Amygdala (tissue), 56 donors: Measurements from ENCODE around the gene CISD2.
"Not testable (repeated sequence)": the region's sequence is repeated elsewhere in the genome, so short reads cannot be mapped to it uniquely, and the experiment has no call there.

Source experiments
- DNase-seq, 56 donors: peaks; one replicate each; lab custom pipeline; 2025; lab: John Stamatoyannopoulos, UW

Gene CISD2

DNA sequence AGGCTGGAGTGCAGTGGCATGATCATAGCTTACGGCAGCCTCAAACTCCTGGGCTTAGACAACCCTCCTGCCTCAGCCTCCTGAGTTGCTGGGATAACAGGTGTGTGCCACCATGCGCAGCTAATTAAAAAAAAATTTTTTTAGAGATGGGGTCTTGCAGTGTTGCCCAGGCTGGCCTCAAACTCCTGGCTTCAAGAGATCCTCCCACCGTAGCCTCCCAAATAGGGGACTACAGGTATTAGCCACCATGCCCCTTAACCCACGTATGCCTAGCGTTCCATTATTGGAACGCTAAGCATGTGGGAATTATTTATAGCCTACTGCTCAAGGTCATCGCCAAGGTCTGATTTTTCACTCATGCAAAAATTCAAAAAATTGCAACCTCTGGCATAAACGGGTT is 21.1 kb upstream of the CISD2 start:
- no peak for DNase-seq

DNA sequence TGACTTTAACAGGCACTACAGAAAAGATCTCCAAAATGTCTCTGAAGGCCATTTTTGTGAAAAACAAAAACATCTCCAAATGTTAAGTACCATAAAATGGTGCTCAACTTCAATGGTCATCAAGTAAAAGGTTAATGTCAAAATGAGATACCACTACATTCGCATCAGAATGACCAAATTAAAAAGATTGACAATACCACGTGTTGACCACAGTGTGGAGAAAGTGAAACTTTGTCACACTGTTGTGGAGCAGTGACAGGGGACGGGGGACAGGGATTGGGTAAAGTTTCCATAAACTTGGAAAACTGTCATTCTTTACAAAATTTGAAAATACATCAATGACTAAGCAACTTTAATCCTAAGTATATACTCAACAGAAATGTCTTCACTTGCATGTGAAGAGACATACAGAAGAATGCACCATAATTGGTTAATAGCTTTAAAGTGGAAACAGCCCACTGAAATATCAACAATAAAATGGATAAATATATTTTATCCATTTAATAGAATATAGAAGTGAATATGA is 19.1 kb upstream of the CISD2 start:
- no peak for DNase-seq

DNA sequence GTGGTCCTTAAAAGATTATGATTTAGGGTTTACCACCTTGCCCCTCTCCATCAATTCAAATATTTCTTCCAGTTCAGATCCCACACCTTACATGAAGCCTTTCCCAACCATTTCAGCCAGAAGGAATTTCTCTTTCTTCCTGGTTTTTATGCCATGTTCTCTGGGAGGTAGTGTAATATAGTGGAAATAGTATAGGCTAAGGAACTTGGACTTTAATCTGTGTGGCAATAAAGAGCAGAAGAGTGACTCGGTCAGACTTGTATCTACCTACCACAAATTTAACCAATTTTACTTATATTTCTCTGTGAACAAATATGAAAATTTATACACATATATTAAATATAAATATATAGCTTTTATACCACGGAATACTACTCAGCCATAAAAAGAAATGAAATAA is 18.4 kb upstream of the CISD2 start:
- DNase-seq, result no peak

DNA sequence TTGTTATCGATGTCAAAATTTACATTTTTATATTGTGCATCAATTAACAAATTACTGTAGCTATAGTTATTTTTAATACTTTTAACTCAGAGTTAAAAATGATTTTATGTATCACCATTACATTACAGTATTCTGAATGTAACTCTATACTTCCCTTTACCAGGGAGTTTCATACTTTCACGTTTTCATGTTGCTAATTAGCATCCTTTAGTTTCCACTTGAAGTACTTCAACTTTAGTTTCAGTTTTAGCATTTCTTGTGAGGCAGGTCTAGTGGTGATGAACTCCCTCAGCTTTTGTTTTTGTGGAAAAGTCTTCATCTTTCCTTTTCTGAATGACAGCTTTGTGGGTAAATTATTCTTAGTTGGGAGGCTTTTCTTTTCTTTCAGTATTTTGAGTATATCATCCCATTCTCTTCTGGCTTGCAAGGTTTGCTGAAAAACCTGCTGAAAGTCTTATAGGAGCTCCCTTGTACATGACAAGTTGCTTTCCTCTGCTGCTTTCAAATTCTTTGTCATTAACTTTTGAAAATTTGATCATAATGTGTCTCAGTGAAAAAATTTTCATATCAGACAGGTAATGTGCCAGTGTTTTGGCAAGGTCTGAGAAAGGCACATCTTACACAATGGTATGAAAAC is 9.8 kb upstream of the CISD2 start:
- DNase-seq, result no peak

DNA sequence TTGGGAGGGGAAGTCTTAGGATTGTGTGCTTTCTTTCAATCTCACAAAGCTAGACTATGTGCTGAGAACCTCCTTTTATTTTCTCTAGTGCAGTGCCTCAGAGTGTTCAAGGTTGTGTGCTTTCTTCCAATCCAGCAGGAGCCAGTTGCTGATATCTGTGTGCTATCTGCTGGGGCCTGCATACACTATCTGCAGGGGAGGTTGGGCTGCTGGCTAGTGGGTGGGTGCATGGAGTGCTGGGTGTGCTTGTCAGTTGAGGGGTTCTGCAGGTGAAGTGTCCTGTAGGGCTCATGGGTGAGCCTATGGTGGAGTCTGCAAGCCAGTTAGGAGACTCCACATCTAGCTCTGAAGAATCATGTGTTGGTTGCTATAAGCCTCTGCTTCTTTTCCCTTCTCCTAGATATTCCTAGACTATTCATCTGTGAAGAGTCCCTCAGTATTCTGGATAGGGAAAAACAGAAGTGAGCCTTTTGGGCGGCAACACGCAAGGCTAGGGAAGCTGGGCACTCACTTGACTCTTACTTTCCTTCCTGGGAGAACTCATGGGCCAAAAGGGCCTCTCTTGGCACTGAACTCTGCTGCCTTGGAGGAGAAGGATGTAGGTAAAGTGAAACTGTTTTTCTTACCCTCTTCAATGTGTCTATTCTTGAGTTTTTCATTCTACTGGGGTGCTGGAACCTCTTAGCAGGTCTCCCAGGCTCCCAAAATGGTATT is 8.0 kb upstream of the CISD2 start:
- DNase-seq, result no peak

DNA sequence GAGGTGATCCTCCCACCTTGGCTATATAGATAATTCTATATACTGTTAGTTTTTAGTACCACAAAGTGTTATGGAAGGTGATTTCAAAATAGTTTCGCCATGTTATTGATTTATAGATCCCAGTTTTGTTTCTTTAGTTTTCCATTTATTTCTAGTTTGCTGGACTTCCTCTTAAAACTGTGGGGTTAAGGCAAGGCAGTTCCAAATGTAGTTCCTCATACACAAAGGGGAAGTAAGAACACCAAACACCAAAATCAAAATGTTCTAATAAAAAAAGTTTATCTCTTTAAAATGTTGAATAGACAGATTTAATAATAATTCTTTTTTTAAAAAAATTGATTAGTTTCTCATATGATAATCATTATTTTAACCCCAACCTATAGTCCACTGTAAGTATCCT is 6.8 kb upstream of the CISD2 start:
- no peak for DNase-seq

DNA sequence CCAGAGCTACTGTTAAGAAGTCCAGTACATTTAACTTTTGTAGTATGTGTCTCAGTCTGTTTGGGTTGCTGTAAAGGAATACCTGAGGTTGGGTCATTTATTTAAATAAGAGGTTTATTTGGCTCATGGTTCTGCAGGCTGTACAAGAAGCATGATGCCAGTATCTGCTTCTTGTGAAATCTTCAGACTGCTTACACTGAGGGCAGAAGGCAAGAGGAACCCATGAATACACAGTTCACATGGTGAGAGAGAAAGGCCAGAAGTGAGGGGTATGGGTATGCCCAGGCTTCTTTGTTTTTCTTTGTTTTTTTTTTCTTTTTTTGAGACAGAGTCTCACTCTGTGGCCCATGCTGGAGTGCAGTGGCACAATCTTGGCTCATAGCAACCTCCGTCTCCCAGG is 6.0 kb upstream of the CISD2 start:
- DNase-seq, result no peak

DNA sequence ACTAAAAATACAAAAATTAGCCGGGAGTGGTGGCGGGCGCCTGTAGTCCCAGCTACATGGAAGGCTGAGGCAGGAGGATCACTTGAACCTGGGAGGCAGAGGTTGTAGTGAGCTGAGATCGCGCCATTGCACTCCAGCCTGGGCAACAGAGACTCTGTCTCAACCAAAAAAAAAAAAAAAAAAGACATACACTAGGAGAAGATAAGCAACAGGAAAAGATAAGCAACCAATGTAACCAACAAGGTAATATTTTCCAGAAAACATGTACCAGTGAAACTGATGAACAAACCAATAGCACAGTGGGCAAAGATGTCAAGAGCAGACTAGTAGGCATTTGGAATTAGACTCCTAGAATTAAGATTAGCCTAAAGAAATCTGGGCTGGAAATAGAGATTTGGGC is 3.5 kb upstream of the CISD2 start:
- not testable (repeated sequence) for DNase-seq

DNA sequence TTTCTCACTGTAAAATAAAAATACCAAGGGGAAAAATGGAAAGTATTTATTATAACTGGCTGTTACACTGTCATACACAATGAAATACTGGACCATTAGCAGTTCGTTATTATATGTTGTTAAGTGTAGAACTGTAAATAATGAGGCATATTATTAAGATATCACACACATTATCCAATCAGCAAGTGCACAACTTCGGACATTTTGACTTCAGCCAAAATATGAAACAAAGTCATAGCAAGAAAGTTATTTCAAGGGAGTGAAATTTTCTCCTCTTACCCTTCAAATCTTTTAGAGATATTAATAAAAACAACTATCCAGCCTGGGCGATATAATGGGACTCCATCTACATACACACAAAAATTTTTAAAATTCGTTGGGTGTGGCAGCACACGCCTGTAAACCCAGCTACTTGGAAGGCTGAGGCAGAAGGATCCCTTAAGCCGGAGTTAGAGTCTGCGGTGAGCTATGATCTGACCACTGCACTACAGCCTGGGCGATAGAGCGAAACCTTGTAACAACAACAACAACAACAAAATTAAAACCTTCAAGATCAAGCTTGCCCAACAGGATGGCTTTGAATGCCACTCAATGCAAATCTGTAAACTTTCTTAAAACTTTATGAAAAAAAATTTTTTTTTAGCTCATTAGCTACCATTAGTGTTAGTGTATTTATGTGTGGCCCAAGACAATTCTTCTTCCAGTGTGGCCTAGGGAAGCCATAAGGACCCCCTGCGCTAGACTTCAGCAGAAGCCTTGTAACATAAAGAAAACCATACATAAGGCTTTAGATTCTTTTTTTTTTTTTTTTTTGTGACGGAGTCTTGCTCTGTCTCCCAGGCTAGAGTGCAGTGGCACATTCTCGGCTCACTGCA is 1.3 kb upstream of the CISD2 start:
- DNase-seq, result no peak

DNA sequence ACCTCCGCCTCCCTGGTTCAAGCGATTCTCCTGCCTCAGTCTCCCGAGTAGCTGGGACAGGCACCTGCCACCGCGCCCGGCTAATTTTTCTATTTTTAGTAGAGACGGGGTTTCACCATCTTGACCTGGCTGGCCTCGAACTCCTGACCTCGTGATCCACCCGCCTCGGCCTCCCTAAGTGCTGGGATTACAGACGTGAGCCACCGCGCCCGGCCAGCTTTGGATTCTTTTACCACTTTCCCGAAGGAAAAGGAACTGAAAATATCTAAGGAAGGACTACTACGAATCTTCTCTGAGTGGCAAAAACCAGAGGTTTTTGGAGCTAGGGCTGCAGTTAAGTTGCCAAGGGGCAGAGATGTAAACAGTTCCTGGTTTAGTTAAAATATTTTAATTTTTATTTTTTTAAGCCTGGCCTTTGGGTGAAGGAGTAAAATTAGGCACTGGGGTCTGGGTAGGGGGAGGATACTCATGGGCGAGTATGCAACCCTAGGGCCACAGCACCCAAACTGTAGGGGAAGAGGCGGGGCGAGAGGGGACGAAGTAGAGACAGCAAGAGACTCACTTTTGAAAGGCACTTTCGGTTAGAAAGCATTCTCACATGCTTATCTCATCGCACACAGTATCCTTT is 525 bp upstream of the CISD2 start:
- peak in 6 of 56 donors; percentile 1 to 47 (median 8) for DNase-seq

DNA sequence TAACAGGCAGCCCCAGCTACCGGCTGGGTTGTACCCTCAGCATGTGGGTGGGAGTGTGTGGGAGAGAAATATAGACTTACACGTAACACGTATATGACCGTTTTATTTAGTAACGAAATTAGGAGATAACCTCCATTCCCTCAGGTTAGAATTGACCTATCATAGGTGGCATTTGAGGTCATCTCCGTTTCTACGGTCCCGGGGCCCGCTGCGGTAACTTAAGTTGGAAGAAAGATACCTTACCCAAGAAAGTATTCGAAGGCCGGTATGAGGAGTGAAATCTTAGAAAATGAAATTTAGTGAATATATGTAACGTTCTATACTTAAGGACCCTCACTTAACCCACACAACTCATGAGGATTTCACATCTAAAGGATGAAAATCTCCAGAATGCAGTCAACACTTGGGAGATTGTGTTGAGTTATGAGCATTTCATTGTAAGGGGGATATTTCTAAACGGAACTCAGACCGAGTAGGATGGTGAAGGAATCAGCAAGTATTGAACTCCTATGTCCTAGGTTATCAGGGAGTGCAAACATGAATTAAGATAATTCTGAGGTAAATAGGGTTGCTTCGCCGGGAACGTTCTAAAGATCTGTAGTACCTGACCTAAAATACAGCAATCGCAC is 891 bp downstream of the CISD2 start:
- peak in 1 of 56 donors; percentile 14 for DNase-seq

DNA sequence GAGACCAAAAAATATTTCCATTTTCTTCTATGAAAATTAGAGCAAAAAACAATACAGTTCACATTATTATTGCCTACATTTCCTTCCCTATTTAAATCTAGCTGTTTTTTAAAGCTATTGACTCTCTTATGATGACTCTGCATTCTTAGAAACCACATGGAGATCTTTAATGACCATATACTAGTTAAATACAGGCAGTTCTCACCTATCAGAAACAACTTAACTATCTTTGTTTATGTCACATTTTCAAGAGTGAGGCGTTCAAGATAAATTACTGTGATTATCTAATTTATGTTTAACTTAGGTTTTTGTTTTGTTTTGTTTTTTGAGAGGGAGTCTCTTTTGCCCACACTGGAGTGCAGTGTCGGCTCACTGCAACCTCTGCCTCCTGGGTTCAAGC is 3.0 kb downstream of the CISD2 start:
- DNase-seq, result no peak

DNA sequence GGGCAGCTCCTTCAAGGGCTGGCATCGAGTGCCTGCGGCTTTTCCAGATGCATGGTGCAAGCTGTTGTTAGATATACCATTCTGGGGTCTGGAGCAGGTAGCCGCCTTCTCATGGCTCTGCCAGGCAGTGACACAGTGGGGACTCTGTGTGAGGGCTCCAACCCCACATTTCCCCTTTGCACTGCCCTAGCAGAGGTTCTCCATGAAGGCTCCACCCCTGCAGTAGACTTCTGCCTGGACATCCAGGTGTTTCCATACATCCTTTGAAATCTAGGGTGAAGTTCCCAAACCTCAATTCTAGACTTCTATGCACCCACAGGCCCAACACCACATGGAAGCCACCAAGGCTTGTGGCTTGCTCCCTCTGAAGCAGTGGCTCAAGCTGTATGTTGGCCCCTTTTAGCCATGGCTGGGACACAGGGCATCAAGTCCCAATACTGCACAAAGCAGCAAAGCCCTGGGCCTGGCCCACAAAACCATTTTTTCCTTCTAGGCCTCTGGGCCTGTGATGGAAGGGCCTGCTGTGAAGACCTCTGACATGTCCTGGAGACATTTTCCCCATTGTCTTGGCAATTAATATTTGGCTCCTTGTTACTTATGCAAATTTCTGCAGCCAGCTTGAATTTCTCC is 8.8 kb downstream of the CISD2 start:
- DNase-seq, result not testable (repeated sequence)

DNA sequence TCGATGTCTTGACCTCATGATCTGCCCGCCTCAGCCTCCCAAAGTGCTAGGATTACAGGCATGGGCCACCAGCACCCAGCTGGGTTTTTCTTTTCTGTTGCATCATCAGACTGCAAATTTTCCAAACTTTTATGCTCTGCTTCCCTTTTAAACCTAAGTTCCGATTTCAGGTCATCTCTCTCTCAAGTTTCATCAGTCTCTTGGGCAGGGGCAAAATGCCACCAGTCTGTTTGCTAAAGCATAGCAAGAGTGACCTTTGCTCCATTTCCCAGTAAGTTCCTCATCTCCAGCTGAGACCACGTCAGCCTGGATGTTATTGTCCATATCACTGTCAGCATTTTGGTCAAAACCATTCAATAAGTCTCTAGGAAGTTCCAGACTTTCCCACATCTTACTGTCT is 9.6 kb downstream of the CISD2 start:
- DNase-seq, result peak in 3 of 56 donors; percentile 0 to 4 (median 2)

DNA sequence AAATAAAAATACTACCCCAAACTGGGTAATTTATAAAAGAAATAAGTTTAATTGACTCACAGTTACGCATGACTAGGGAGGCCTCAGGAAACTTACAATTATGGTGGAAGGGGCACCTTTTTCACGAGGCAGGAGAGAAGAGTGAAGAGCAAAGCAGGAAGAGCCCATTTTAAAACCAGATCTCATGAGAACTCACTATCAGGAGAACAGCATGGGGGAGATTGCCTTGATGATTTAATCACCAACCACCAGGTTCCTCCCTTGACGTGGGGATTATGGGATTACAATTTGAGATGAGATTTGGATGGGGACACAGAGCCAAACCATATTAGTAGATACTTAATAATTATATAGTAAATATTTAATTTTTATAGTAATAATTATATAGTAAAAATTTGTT is 10.1 kb downstream of the CISD2 start:
- DNase-seq, result no peak

DNA sequence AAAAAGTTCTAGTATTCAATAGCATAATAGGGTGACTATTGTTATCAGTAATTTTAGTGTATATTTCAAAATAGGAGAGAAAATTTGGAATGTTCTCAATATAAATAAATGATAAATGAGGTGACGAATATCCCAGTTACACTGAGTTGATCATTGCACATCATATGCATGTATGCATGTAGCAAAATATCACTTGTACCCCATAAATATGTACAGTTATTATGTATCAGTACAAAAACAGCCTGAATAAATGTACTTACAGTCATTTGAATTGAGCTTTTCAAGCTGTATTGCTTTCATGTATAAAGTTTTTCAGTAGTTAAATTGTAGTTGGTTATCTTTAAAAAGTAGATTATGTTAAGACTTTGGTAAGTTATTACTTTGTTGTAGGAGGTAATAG is 12.6 kb downstream of the CISD2 start:
- DNase-seq, result no peak

DNA sequence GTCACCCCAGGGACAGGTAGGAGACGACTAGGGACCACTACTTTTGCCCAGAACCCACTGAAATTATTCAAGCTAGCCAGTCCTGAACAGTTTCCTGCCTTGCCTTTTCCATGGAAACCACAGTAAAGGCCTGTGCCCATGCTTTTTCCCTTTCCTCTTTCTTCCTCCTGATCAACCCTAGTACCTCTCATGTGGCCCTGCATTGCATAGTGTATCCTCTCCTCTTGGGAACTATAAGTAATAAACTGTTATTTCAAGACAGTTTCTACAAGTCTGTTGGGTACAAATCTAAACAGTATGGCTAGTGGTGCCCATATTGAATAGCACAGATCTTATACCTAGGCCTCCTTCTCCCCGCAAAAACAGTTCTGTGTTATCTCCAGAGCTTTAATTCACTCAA is 14.5 kb downstream of the CISD2 start:
- DNase-seq, result no peak

DNA sequence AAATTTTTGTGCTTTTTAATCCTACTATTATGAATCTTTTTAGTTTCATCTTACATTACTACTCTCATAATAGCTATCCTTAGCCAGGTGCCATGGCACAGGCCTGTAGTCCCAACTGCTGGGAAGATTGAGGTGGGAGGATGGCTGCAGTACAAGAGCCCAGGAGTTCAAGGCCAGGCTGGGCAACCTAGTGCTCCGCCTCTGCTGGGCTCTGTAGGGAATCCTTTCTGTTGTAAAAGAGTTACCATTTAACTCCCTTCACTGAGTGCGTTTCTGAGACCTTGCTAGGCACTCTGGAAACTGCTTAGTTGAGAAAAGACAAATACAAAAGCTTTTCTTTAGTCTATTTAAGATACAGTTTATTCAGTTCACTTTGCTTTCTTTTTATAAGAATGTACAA is 19.8 kb downstream of the CISD2 start:
- DNase-seq, result not testable (repeated sequence)

DNA sequence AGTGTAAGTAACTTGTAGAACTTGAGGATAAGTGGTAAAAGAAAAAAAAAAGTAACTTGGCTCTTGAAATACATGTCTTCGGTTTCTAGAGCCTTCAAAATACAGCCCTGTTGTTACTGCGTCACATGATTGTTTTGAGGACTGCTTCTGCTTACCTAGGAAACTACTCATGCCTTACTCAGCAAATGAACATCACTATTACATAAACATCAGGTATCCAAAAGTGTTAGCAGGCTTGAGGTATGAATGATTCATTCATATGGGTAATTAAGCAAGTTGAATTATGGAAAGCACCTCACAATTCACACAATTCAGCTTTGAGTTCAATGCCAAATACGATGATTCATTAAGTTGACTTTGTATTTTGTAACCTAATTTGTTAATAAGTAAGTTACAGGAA is 21.1 kb downstream of the CISD2 start:
- DNase-seq, result not testable (repeated sequence)

DNA sequence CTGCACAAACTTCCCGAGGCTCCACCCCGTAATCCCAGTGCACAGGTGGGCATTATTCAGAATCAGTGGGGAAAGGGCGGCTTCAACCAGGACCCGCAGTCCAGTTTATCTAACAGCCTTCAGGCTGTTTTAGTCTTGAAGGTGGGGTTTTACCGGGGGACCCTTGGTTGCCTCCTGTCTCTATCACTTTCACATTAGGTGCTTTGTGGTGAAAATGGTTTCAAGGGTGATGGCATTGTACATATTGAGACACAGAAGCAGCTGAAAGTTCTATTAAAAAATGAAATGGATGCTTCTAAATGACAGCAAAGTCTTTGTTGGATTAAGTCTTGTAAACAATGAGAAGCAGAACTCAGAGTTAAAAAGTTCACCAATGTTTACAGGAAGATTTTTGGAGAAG is 27.8 kb downstream of the CISD2 start:
- DNase-seq, result not testable (repeated sequence)
